Measurements from ENCODE around the gene ERCC5.

Gene ERCC5

GRCh38 chr13:102881819-102882686 is 36.2 kb downstream of the ERCC5 start:
- TF ChIP-seq CTCF (conservative IDR thresholded peaks at IDR 0.05; ENCODE audit: low read depth, low read length): no peak
- H3K4me3 ChIP-seq (ENCODE audit: low read depth, low read length): no peak overlapping the region
- no peak for DNase-seq (ENCODE audit: low read depth)

GRCh38 chr13:102892503-102892902 is 46.7 kb downstream of the ERCC5 start:
- H3K4me3 ChIP-seq (ENCODE audit: low read depth, low read length): no peak overlapping the region
- no peak for DNase-seq (ENCODE audit: low read depth)
- TF ChIP-seq CTCF (conservative IDR thresholded peaks at IDR 0.05; ENCODE audit: low read depth, low read length): no peak

- TF ChIP-seq CTCF (conservative IDR thresholded peaks at IDR 0.05; ENCODE audit: low read depth, low read length): no peak
- no peak for DNase-seq (ENCODE audit: low read depth)
- H3K4me3 ChIP-seq (ENCODE audit: low read depth, low read length): no peak overlapping the region
Observed at GRCh38 chr13:102897371-102898138, 51.7 kb downstream of the ERCC5 start.

GRCh38 chr13:102900193-102900608 is 54.4 kb downstream of the ERCC5 start:
- H3K4me3 ChIP-seq (ENCODE audit: low read depth, low read length): no peak overlapping the region
- no peak for DNase-seq (ENCODE audit: low read depth)
- TF ChIP-seq CTCF (conservative IDR thresholded peaks at IDR 0.05; ENCODE audit: low read depth, low read length): no peak

- DNase-seq (ENCODE audit: low read depth): no peak
- no peak for TF ChIP-seq CTCF (conservative IDR thresholded peaks at IDR 0.05; ENCODE audit: low read depth, low read length)
- H3K4me3 ChIP-seq (ENCODE audit: low read depth, low read length): no peak overlapping the region
Observed at GRCh38 chr13:102901056-102901455, 55.2 kb downstream of the ERCC5 start.

- TF ChIP-seq CTCF (conservative IDR thresholded peaks at IDR 0.05; ENCODE audit: low read depth, low read length): no peak
Observed at GRCh38 chr13:102901615-102902305, 55.9 kb downstream of the ERCC5 start.

More at GRCh38 chr13:102901615-102902305, 55.9 kb downstream of the ERCC5 start:
- peak; percentile 19 for DNase-seq (ENCODE audit: low read depth)
- no peak overlapping the region for H3K4me3 ChIP-seq (ENCODE audit: low read depth, low read length)

Measured in choroid plexus epithelial cell (primary cell).